GM21526 (cell line): ENCODE results near the gene ZFHX3.

Experiments
- ATAC-seq: cut with Tn5 transposase; IDR thresholded peaks from one replicate; pipeline ENCODE4 v1.9.1; 2021; ENCODE audit warnings: moderate library complexity; ENCODE audit not compliant: unreplicated experiment, low FRiP score

Gene ZFHX3

GRCh38 chr16:72937916-72938794 lies 109.8 kb downstream of the ZFHX3 start:
- no peak for ATAC-seq

GRCh38 chr16:72937360-72937759 lies 110.6 kb downstream of the ZFHX3 start:
- no peak for ATAC-seq

GRCh38 chr16:72936408-72936807 lies 111.5 kb downstream of the ZFHX3 start:
- no peak for ATAC-seq

- ATAC-seq: no peak
Measured at GRCh38 chr16:72935896-72936295, 112.0 kb downstream of the ZFHX3 start.

- ATAC-seq: no peak
Measured at GRCh38 chr16:72934636-72935403, 113.1 kb downstream of the ZFHX3 start.

GRCh38 chr16:72932677-72933335 lies 115.1 kb downstream of the ZFHX3 start:
- no peak for ATAC-seq

GRCh38 chr16:72932050-72932449 lies 115.9 kb downstream of the ZFHX3 start:
- no peak for ATAC-seq

GRCh38 chr16:72930396-72930795 lies 117.5 kb downstream of the ZFHX3 start:
- no peak for ATAC-seq

GRCh38 chr16:72928090-72928981 lies 119.6 kb downstream of the ZFHX3 start:
- no peak for ATAC-seq

- no peak for ATAC-seq
Measured at GRCh38 chr16:72927199-72928089, 120.5 kb downstream of the ZFHX3 start.

- ATAC-seq: no peak
Measured at GRCh38 chr16:72926177-72927070, 121.5 kb downstream of the ZFHX3 start.

- no peak for ATAC-seq
Measured at GRCh38 chr16:72925631-72925979, 122.3 kb downstream of the ZFHX3 start.

GRCh38 chr16:72924927-72925630 lies 122.8 kb downstream of the ZFHX3 start:
- no peak for ATAC-seq

GRCh38 chr16:72924537-72924926 lies 123.4 kb downstream of the ZFHX3 start:
- ATAC-seq: no peak

GRCh38 chr16:72923757-72924156 lies 124.2 kb downstream of the ZFHX3 start:
- ATAC-seq: no peak

- no peak for ATAC-seq
Measured at GRCh38 chr16:72922714-72923113, 125.2 kb downstream of the ZFHX3 start.

- no peak for ATAC-seq
Measured at GRCh38 chr16:72921620-72922019, 126.3 kb downstream of the ZFHX3 start.

GRCh38 chr16:72921106-72921505 lies 126.8 kb downstream of the ZFHX3 start:
- ATAC-seq: no peak
